ENCODE measurements around the gene BNIP3.

BNIP3 gene

GRCh38 chr10:131978366-131978765 lies 3.4 kb downstream of the BNIP3 start:
- no peak for TF ChIP-seq POLR2A (IDR thresholded peaks at IDR 0.05; ENCODE audit: low read length)
- DNase-seq = no peak

DNA sequence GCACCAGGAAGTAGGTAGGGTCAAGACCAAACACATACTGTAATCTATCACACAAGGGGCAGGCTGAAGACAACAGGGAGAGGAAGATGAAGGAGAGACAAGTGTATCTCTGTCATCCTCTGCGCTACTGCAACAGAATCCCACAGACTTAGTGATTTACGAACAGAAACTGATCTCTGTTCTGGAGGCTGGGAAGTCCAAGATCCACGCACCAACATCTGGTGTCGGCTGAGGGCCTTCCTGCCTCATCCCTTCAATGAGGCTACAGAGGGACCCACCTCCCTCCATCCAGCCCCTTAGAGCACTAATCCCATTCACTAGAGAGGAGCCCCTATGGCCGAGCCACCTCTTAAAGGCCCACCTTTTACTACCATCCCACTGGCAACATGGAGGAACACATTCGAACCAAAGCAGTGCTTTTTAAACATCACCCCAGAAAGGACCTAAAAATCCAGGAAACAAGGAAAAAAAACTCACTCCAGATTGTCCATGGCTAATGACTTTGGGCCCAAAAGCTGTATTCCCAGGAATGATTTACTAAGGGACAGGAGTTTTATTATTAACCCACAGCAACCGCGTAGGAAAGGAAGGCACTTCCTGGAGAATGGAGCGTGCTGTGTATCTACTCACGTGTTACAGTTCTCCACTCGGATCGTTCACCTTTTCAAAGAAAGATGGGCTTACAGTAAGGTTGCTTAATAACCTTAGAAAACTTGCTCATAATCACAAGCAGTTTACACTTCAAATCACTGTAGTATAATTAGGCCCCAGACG lies 4.2 kb downstream of the BNIP3 start:
- no peak for DNase-seq

DNA sequence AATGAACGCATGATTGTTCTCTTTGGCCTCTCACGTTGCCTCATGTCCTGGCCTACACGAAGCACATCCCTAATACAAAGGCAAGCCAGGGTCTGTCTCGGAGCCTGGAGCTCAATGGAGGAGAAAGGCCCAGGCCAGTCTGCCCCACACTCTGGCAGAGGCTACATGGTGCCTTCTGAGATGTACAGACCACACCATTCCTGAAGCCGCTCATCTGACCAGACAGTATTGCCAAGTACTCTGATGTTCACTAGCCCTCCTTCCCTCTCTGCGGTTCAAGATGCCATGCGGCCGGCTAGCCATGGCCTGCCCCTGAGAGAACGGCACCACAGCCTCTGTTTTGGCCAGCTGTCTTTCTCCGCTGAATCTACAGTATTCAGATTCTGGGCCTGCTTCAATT lies 5.9 kb downstream of the BNIP3 start:
- TF ChIP-seq GATA1 (IDR thresholded peaks at IDR 0.05; ENCODE audit: low read depth, low read length) (no peak), POLR2A (IDR thresholded peaks at IDR 0.05; ENCODE audit: low read length) (no peak)
- no peak for DNase-seq

More for the DNA sequence above, 4.2 kb downstream of the BNIP3 start:
- TF ChIP-seq POLR2A (IDR thresholded peaks at IDR 0.05; ENCODE audit: low read length) (no peak), GATA1 (IDR thresholded peaks at IDR 0.05; ENCODE audit: low read depth, low read length) (no peak)

GRCh38 chr10:131975003-131975402 lies 6.7 kb downstream of the BNIP3 start:
- no peak for DNase-seq
- no peak for TF ChIP-seq POLR2A (IDR thresholded peaks at IDR 0.05; ENCODE audit: low read length)
- no peak for TF ChIP-seq GATA1 (IDR thresholded peaks at IDR 0.05; ENCODE audit: low read depth, low read length)

DNA sequence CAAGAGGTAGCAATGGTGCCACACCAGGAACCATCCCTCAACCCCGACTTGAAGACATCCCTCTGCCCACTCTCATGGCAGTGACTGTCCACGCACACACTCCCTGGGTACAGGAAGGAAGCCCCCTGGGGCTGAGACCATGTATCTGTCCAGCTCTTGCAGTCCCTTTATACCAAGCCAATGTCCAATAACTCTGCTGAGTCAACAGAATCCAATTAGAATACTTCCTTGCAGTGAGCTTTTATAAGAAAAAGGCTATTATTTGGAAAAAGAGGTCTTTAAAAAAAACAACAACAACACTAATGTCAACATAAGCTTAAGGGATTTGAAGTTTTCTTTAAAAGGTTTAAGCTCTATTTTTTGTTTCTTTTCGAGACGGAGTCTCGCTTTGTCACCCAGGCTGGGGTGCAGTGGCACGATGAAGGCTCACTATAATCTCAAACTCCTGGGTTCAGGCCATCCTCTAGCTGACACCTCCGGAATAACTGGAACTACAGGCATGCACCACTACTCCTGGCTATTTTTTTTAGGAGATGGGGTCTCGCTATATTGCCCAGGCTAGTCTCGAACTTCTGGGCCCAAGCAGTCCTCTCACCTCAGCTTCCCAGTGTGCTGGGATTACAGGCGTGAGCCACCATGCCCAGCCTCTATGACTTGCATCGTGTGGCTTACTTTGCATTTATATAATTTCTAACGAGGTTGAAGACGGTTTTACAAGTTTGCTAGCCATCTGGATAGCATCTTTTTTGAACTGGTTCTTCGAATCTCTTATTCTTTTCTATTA lies 7.5 kb downstream of the BNIP3 start:
- TF ChIP-seq POLR2A (IDR thresholded peaks at IDR 0.05; ENCODE audit: low read length) = no peak
- TF ChIP-seq GATA1 (IDR thresholded peaks at IDR 0.05; ENCODE audit: low read depth, low read length) = no peak
- no peak for DNase-seq

GRCh38 chr10:131973160-131973951 lies 8.4 kb downstream of the BNIP3 start:
- no peak for DNase-seq

GRCh38 chr10:131972474-131973071 lies 9.2 kb downstream of the BNIP3 start:
- no peak for DNase-seq
- no peak for TF ChIP-seq POLR2A (IDR thresholded peaks at IDR 0.05; ENCODE audit: low read length)
- no peak for TF ChIP-seq GATA1 (IDR thresholded peaks at IDR 0.05; ENCODE audit: low read depth, low read length)

More at GRCh38 chr10:131973160-131973951, 8.4 kb downstream of the BNIP3 start:
- no peak for TF ChIP-seq GATA1 (IDR thresholded peaks at IDR 0.05; ENCODE audit: low read depth, low read length)
- TF ChIP-seq POLR2A (IDR thresholded peaks at IDR 0.05; ENCODE audit: low read length) = no peak

DNA sequence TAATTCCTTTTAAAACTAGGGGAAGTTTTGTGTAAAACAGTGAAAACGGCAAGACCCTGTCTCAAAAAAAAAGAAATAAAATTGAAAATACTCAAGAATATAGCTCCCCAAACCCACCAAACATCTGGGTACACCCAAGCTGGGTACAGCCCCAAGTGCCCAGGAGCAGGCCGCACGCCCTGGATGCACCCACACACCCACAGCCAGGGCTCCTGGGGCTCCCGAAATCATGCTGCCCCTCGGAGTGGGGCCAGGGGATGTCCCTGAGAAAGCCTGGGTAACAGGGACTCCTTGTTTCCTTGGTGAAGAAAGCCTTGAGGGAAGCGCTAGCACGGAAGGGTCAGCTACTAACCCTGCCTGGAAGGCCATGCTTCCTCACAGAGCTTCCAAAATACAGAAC lies 10.1 kb downstream of the BNIP3 start:
- TF ChIP-seq POLR2A (IDR thresholded peaks at IDR 0.05; ENCODE audit: low read length) (no peak), GATA1 (IDR thresholded peaks at IDR 0.05; ENCODE audit: low read depth, low read length) (no peak)
- DNase-seq = no peak

DNA sequence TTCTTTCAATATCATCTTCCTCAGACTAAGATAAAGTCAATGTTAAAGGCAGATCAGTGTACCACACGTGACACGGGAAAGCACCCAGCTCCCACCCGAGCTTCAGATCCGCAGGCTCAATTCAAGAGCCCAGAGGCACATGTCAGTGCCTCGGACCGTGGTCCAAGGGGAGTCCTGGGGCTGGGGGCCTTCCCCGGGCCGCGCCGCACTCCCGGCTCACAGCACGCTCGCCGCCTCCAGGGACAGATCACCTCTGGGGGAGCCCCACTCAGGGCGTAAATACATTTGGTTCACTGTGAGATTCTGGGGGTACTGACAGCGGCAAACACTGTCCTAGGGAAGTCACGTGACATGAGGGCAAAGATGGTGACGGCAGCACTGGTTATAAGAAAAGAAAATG lies 10.8 kb downstream of the BNIP3 start:
- no peak for TF ChIP-seq POLR2A (IDR thresholded peaks at IDR 0.05; ENCODE audit: low read length)
- TF ChIP-seq GATA1 (IDR thresholded peaks at IDR 0.05; ENCODE audit: low read depth, low read length) = no peak
- DNase-seq = no peak

GRCh38 chr10:131968949-131969348 lies 12.8 kb downstream of the BNIP3 start:
- DNase-seq = no peak
- TF ChIP-seq GATA1 (IDR thresholded peaks at IDR 0.05; ENCODE audit: low read depth, low read length) (no peak), POLR2A (IDR thresholded peaks at IDR 0.05; ENCODE audit: low read length) (no peak)

- TF ChIP-seq GATA1 (IDR thresholded peaks at IDR 0.05; ENCODE audit: low read depth, low read length) (no peak), POLR2A (IDR thresholded peaks at IDR 0.05; ENCODE audit: low read length) (no peak)
- no peak for DNase-seq
Measured at GRCh38 chr10:131964298-131964697, 17.4 kb downstream of the BNIP3 start.

GRCh38 chr10:131963811-131964210 lies 17.9 kb downstream of the BNIP3 start:
- no peak for TF ChIP-seq GATA1 (IDR thresholded peaks at IDR 0.05; ENCODE audit: low read depth, low read length)
- no peak for TF ChIP-seq POLR2A (IDR thresholded peaks at IDR 0.05; ENCODE audit: low read length)
- DNase-seq = no peak

DNA sequence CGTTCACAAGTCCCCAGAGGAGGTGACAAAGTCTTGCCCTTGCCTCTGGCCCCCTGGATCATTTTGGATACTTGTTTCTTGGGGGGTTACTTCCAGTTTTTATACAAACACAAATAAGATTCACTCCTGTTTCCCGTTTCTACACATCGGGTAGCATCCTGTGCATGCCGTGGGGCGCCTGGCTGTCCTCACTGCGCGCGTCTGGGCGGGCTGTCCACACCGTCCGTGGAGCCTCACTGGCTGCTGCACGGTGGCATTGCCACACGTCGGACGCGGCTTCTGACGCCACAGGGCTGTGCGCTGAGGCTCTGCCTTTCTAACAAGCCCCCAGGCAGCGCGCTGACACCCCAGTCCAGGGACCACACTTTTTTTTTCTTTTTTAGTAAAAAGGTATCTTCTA lies 18.4 kb downstream of the BNIP3 start:
- TF ChIP-seq POLR2A (IDR thresholded peaks at IDR 0.05; ENCODE audit: low read length) = no peak
- DNase-seq = no peak
